ELR (cell line): ENCODE results near the gene THRAP3.

Source experiments
- DNase-seq: peaks from one replicate; pipeline ENCODE4 v3.0.0-alpha.2; 2015; ENCODE audit warnings: low read depth

The THRAP3 gene

GRCh38 chr1:36352125-36352909, 128.1 kb downstream of the THRAP3 start:
- DNase-seq, result peak; percentile 77

GRCh38 chr1:36352910-36353878, 129.0 kb downstream of the THRAP3 start:
- DNase-seq, result peak; percentile 94

DNA sequence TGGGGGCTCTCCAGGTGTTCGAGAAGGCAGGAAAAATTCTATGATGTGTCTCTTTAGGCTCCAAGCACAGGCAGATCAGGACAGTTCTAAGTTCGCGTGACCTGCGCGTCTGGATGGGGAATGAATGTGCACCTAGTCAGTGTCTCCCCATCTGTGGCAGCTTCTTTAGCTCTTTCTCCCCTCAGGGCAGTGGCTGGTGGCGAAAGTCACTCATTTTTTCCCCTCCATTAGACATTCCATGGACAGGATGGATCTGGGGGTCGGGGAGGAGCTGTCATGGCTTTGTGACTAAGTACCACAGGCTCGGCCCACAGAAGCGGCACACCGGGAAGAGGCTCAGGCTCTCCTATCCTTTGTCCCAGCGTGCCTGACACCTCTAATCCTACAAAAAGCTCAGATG, 130.2 kb downstream of the THRAP3 start:
- DNase-seq, result no peak
